SK-N-SH (cell line): ENCODE results near the gene PTCH2. TPM values are rescaled to one million over a fixed set of nuclear protein-coding genes. Genes with fewer than 3 reads are reported as not detected.

Experiments used
- CTCF ChIA-PET: fragments of 300-600, 350-600 bp; formaldehyde crosslinking; extraction: SDS; loops from one replicate; lab custom pipeline; 2021; lab: Yijun Ruan, JAX
- POLR2A ChIA-PET: fragments of 350-600 bp; sonication (Branson Sonifier 250); formaldehyde crosslinking; extraction: SDS; loops from one replicate; lab custom pipeline; 2020; ENCODE audit warnings: antibody characterized with exemption, inconsistent platforms; lab: Yijun Ruan, JAX
- DNase-seq: peaks from one replicate; pipeline ENCODE4 v3.0.0; 2012
- H2AFZ ChIP-seq: fragments of 200-600 bp; sonication (generic); 2 replicates; pipeline ENCODE4 v1.8.1; 2016; ENCODE audit warnings: antibody characterized with exemption, mild to moderate bottlenecking, low read depth
- H3F3A ChIP-seq: fragments of 200-600 bp; sonication (generic); replicated peaks from 2 replicates; pipeline ENCODE3; 2016; ENCODE audit warnings: antibody characterized with exemption, mild to moderate bottlenecking; ENCODE audit not compliant: insufficient read depth
- H3K27ac ChIP-seq, 2 experiments: fragments of 200-500 bp in 1 of 2; fragments of 200-600 bp in 1 of 2; sonication (Bioruptor generic) in 1 of 2; sonication (generic), shearing (Covaris generic) in 1 of 2; 2 replicates each; pipeline versions ENCODE4 v1.5.1 to v1.6.1; 2014 to 2016; ENCODE audit warnings: low read depth in 2 of 2, inconsistent platforms in 1 of 2, low read length in 1 of 2, mild to moderate bottlenecking in 1 of 2, mixed read lengths in 1 of 2
- H3K27me3 ChIP-seq: fragments of 200-600 bp; sonication (generic), shearing (Covaris generic); 2 replicates; pipeline ENCODE4 v1.6.1; 2016; ENCODE audit warnings: mixed run types; ENCODE audit not compliant: insufficient read depth
- H3K36me3 ChIP-seq, 2 experiments: fragments of 200-500 bp in 1 of 2; fragments of 200-600 bp in 1 of 2; sonication (Bioruptor generic) in 1 of 2; sonication (generic) in 1 of 2; replicated peaks in 1 of 2; 2 replicates each; pipeline versions ENCODE3 to v1.5.1; 2014 to 2016; ENCODE audit warnings: low read length in 1 of 2, mild to moderate bottlenecking in 1 of 2; ENCODE audit not compliant: insufficient read depth in 2 of 2, control insufficient read depth in 1 of 2
- H3K4me1 ChIP-seq, 2 experiments: fragments of 200-500 bp in 1 of 2; fragments of 200-600 bp in 1 of 2; sonication (Bioruptor generic) in 1 of 2; sonication (generic), shearing (Covaris generic) in 1 of 2; 2 replicates each; pipeline versions ENCODE4 v1.5.1 to v1.6.1; 2014 to 2016; ENCODE audit warnings: low read depth in 1 of 2, low read length in 1 of 2, mixed run types in 1 of 2; ENCODE audit not compliant: insufficient read depth in 2 of 2, control insufficient read depth in 1 of 2
- H3K4me2 ChIP-seq: fragments of 200-600 bp; sonication (generic), shearing (Covaris generic); 2 replicates; pipeline ENCODE4 v1.6.1; 2017; ENCODE audit warnings: mixed run types
- H3K4me3 ChIP-seq, 2 experiments: fragments of 200-500 bp in 1 of 2; fragments of 200-600 bp in 1 of 2; sonication (Bioruptor generic) in 1 of 2; sonication (generic), shearing (Covaris generic) in 1 of 2; 2 replicates each; pipeline versions ENCODE4 v1.5.1 to v1.8.1; 2014 to 2016; ENCODE audit warnings: low read depth in 2 of 2, inconsistent platforms in 1 of 2, low read length in 1 of 2, mild to moderate bottlenecking in 1 of 2, mixed read lengths in 1 of 2, moderate library complexity in 1 of 2
- H3K79me2 ChIP-seq: fragments of 200-600 bp; sonication (generic); 2 replicates; pipeline ENCODE4 v1.8.1; 2017; ENCODE audit warnings: mild to moderate bottlenecking; ENCODE audit not compliant: insufficient read depth
- H3K9ac ChIP-seq: fragments of 200-600 bp; sonication (generic); 2 replicates; pipeline ENCODE4 v1.6.1; 2017; ENCODE audit warnings: mixed run types
- H3K9me2 ChIP-seq: fragments of 200-600 bp; sonication (generic); 2 replicates; pipeline ENCODE4 v1.6.1; 2017; ENCODE audit warnings: mixed run types
- H3K9me3 ChIP-seq: fragments of 200-600 bp; sonication (generic); 2 replicates; pipeline ENCODE4 v1.6.1; 2017; ENCODE audit warnings: mixed run types, mild to moderate bottlenecking, moderate library complexity
- H4K20me1 ChIP-seq: fragments of 200-600 bp; sonication (generic); 2 replicates; pipeline ENCODE4 v1.6.1; 2017; ENCODE audit warnings: mild to moderate bottlenecking, mixed run types; ENCODE audit not compliant: insufficient read depth
- EZH2phosphoT487 ChIP-seq: fragments of 200-600 bp; sonication (generic); IDR thresholded peaks from 2 replicates; pipeline ENCODE4 v1.6.1; 2017; ENCODE audit warnings: low read depth, mixed run types, mild to moderate bottlenecking, antibody characterized with exemption, moderate library complexity, borderline replicate concordance
- MXI1 ChIP-seq: IDR thresholded peaks from 2 replicates; pipeline ENCODE4 v1.6.1; 2012; ENCODE audit warnings: mild to moderate bottlenecking, low read depth, low read length, improper control_type of control experiment
- POLR2AphosphoS5 ChIP-seq: IDR thresholded peaks from 2 replicates; pipeline ENCODE4 v1.6.1; 2012; ENCODE audit warnings: low read depth, low read length
- RCOR1 ChIP-seq: fragments of 150-350 bp; IDR thresholded peaks from 2 replicates; pipeline ENCODE4 v1.6.1; 2017; ENCODE audit warnings: antibody characterized with exemption, low read length
- RFX5 ChIP-seq: IDR thresholded peaks from 2 replicates; pipeline ENCODE4 v1.6.1; 2012; ENCODE audit warnings: mild to moderate bottlenecking, improper control_type of control experiment, low read length
- RXRA ChIP-seq: IDR thresholded peaks from 2 replicates; pipeline ENCODE4 v1.4.0; 2012; ENCODE audit warnings: low read depth, mild to moderate bottlenecking, borderline replicate concordance
- TAF1 ChIP-seq: IDR thresholded peaks from 2 replicates; pipeline ENCODE4 v1.6.1; 2012; ENCODE audit warnings: low read depth, mild to moderate bottlenecking, low read length, moderate library complexity, borderline replicate concordance
- WGBS: methylation state at CpG from one replicate; pipeline ENCODE4 v1.1.6; 2017; ENCODE audit warnings: low lambda C conversion rate; 5-methylcytosine and 5-hydroxymethylcytosine counted together
- polyA plus RNA-seq, 3 experiments: library from polyadenylated mRNA; depleted of rRNA; stranded (reverse); fragments of >200 nt; gene quantifications; 2 replicates each; pipeline ENCODE4 v1.2.3, GENCODE V29; 2012
- TF ChIP-seq, protein P1 (sequence below): fragments of 150-350 bp; IDR thresholded peaks from 2 replicates; pipeline ENCODE4 v1.6.1; 2017; ENCODE audit warnings: antibody characterized with exemption, low read length, low read depth, borderline replicate concordance
- TF ChIP-seq, protein P2 (sequence below): IDR thresholded peaks from 2 replicates; pipeline ENCODE4 v1.4.0; 2012; ENCODE audit warnings: low read depth

PTCH2 gene
- polyA plus RNA-seq, 1 of the 3 experiments (the other 2 are of a cell fraction): 1.2 TPM

DNA sequence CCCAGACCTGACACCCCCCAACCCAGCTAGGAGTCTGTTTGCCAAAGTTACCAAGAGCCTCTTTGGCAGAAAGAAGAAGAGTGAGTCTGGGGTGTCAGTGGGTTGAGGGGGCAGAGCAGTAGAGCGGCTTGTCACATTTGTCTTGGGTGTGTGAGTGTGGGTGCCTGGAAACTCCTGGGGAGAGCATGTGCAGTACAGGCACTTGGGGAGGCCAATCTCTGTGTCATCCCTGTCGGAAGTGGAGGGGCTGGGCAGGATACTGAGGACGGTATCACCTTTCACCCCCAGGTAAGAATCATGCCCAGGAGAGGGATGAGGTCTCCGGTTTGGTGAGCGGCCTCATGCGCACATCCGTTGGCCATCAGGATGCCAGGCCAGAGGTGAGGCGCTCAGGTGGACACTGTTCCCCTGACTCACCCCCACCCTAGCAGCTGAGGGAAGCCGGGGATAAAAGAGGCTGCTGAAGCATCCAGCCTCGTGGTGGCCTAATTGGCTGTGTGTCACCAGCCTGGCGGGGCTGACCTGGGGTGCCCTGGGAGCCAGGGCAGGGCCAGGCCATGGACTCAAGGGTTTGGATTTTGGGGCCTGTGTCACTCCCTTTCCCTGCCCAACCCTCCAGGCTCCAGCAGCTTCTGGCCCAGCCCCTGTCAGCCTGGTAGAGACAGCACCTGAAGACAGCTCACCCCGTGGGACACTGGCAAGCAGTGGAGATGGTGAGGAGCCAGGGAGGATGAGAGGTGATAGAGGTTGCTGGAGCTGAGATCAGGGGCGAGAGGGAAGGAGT is 39.5 kb downstream of the PTCH2 start (continued):
- TF ChIP-seq RCOR1 (no peak), MXI1 (no peak), RXRA (no peak)
- TF ChIP-seq, protein P1, sequence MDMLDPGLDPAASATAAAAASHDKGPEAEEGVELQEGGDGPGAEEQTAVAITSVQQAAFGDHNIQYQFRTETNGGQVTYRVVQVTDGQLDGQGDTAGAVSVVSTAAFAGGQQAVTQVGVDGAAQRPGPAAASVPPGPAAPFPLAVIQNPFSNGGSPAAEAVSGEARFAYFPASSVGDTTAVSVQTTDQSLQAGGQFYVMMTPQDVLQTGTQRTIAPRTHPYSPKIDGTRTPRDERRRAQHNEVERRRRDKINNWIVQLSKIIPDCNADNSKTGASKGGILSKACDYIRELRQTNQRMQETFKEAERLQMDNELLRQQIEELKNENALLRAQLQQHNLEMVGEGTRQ: no peak
- TF ChIP-seq, protein P2, sequence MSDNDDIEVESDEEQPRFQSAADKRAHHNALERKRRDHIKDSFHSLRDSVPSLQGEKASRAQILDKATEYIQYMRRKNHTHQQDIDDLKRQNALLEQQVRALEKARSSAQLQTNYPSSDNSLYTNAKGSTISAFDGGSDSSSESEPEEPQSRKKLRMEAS: no peak

DNA sequence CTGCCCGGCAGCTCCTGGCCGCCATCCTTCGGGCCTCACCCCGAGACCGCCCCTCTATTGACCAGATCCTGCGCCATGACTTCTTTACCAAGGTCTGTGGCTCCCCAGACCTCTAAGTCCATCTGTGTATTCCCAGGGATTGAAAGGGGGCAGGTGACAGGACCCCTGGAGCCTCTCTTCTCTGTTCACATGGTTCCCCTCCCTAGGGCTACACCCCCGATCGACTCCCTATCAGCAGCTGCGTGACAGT is 40.1 kb downstream of the PTCH2 start:
- ChIA-PET POLR2A (no interaction called here), CTCF (no interaction called here)
- Histone ChIP-seq H3K4me3 (peak overlapping the region; percentile 87 to 96; a peak in 3 of 4 replicates), H2AFZ (no peak overlapping the region), H3K9me3 (no peaks in the 10 kb centered on the region), H3K9ac (peak overlapping the region; percentile 98), H3K79me2 (peaks cover 59% of the 10 kb centered on the region), H4K20me1 (peaks cover 32% of the 10 kb centered on the region), H3K9me2 (no peaks in the 10 kb centered on the region), H3F3A (peaks cover 38% of the 10 kb centered on the region), H3K4me1 (peaks cover 34 to 40% of the 10 kb centered on the region in 2 experiments; a peak in 3 of 4 replicates), H3K27ac (peak overlapping the region in 1 of 2 experiments; percentile 100; a peak in 1 of 4 replicates), H3K36me3 (peaks cover 43 to 49% of the 10 kb centered on the region in 2 experiments), H3K4me2 (peak overlapping the region; percentile 98), H3K27me3 (no peaks in the 10 kb centered on the region)
- TF ChIP-seq POLR2AphosphoS5 (no peak), TAF1 (no peak), RFX5 (no peak)
- 100% methylated on average over 3 of the region's 9 CpGs for WGBS
- DNase-seq: no peak

DNA sequence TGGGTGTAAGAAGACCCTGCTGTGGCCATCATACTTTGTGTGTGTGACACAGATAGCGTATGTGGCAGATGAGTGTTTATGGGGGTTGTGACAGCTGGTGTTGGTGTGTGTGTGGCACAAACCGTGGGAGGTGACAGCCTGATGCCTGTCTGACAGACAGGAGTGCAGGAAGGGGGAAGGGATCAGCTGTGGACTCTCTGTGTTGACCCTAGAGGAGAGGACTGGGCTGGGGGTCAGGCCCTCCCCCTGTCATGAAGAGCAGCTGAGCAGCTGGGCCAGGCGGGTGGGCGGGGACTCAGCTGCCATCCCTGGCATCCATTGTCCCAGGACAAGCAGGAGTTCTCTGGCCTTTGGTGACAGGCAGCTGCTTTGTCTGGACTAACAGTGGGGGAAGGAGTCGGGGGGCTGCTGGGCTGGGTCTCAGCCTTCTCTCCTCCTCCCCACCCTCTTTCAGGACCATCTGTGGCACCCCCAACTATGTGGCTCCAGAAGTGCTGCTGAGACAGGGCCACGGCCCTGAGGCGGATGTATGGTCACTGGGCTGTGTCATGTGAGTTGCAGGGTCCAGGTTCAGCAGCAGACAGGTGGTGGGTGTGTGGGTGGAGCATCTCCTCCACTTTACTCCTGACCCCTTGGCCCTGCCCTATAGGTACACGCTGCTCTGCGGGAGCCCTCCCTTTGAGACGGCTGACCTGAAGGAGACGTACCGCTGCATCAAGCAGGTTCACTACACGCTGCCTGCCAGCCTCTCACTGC is 40.6 kb downstream of the PTCH2 start:
- H2AFZ ChIP-seq: no peak overlapping the region
- H4K20me1 ChIP-seq: peaks cover 32% of the 10 kb centered on the region
- ChIA-PET POLR2A (no interaction called here), CTCF (no interaction called here)
- peak overlapping the region in 1 of 2 experiments; percentile 100; a peak in 2 of 4 replicates for H3K27ac ChIP-seq
- peaks cover 43 to 49% of the 10 kb centered on the region in 2 experiments for H3K36me3 ChIP-seq
- H3F3A ChIP-seq: peaks cover 36% of the 10 kb centered on the region
- WGBS: 90% methylated on average over 8 of the region's 13 CpGs
- H3K4me3 ChIP-seq: peak overlapping the region; percentile 87 to 96; a peak in 3 of 4 replicates
- H3K9me3 ChIP-seq: no peaks in the 10 kb centered on the region
- H3K9me2 ChIP-seq: no peaks in the 10 kb centered on the region
- peak overlapping the region; percentile 98 for H3K4me2 ChIP-seq
- peak overlapping the region; percentile 98 for H3K9ac ChIP-seq
- DNase-seq: no peak
- no peak for TF ChIP-seq EZH2phosphoT487
- no peaks in the 10 kb centered on the region for H3K27me3 ChIP-seq
- H3K4me1 ChIP-seq: peaks cover 29 to 38% of the 10 kb centered on the region in 2 experiments; a peak in 3 of 4 replicates
- peaks cover 57% of the 10 kb centered on the region for H3K79me2 ChIP-seq
